ENCODE measurements around the gene PMVK.

PMVK gene

DNA sequence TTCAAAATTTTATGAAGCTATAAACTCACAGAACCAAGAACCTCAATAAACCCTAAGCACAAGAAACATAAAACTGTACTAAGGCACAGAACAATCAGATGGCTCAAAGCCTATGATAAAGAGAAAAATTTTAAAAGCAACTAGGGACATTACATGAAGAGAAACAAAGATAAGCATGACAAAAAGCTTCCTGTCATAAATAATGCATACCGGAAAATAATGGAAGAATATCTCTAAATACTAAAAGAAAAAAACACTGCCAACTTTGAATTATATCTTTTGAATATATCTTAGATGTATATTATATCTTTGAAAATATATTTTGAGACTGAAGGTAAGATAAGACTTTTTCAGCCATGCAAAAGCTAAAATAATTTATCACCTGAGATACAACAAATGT, 45.1 kb downstream of the PMVK start:
- H3K27ac ChIP-seq, result no peak overlapping the region
- POLR2A ChIA-PET (ENCODE audit: low non-redundant PET), result no interaction called here
- CTCF ChIA-PET, result interaction anchor here (0.6 kb wide), 1 partner anchor 411 kb away, joined by 6 read pairs; no protein-coding TSS in a partner anchor
- no peak for TF ChIP-seq CTCF (conservative IDR thresholded peaks at IDR 0.05; ENCODE audit: low read depth)
- no peak for DNase-seq (ENCODE audit: low spot score)

GRCh38 chr1:154888757-154889156, 47.8 kb downstream of the PMVK start:
- CTCF ChIA-PET, result no interaction called here
- no peak for DNase-seq (ENCODE audit: low spot score)
- POLR2A ChIA-PET (ENCODE audit: low non-redundant PET), result no interaction called here
- no peak overlapping the region for H3K27ac ChIP-seq
- TF ChIP-seq CTCF (conservative IDR thresholded peaks at IDR 0.05; ENCODE audit: low read depth), result no peak

DNA sequence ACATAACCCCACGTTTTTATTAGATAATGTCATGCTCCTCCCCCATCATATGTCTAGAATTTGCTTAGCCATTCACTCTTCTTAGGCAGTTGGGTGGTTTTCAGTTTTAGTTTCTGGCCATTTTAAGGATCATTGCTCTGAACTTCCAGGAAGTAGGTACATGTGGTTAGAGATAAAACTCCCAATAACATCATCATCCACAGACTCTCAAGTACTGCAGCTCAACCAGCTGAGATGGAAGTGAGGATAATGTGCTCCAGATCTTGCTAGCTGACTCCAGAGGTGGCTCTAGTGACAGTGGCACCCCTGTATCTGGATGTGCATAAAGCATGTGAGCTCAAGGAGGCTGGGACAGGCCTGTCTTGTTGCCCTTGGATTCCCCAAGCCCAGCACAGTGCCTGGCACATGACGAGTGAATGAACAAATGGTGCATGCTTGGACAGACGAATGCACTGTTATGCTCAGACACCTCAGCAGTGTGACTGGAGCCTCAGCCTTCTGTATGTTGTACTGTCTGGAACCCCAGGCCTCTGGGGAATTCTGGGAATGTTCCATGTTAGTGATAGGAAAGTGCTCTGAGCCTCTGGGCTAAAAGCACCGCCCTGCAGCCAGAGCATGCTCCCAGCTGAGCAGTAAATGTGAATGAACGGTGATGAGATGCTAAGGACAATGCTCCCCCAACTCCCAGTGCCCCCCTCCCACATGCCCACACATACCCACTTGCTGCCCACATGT, 50.1 kb downstream of the PMVK start:
- TF ChIP-seq CTCF (conservative IDR thresholded peaks at IDR 0.05; ENCODE audit: low read depth), result no peak
- DNase-seq (ENCODE audit: low spot score), result no peak
- ChIA-PET POLR2A (ENCODE audit: low non-redundant PET) (no interaction called here), CTCF (no interaction called here)
- H3K27ac ChIP-seq, result no peak overlapping the region

- ChIA-PET CTCF (interaction anchor here (0.6 kb wide), 2 partner anchors 141 to 166 kb away, joined by 3 to 4 read pairs; no protein-coding TSS in a partner anchor), POLR2A (ENCODE audit: low non-redundant PET) (interaction anchor here (0.6 kb wide), 1 partner anchor 24 kb away, joined by 3 read pairs; no protein-coding TSS in a partner anchor)
- no peak for DNase-seq (ENCODE audit: low spot score)
- TF ChIP-seq CTCF (conservative IDR thresholded peaks at IDR 0.05; ENCODE audit: low read depth), result no peak
- H3K27ac ChIP-seq, result no peak overlapping the region
Observed at GRCh38 chr1:154884869-154885701, 51.4 kb downstream of the PMVK start.

- no peak for TF ChIP-seq CTCF (conservative IDR thresholded peaks at IDR 0.05; ENCODE audit: low read depth)
- ChIA-PET CTCF (interaction anchor here (0.6 kb wide), 1 partner anchor 167 kb away, joined by 4 read pairs; no protein-coding TSS in a partner anchor), POLR2A (ENCODE audit: low non-redundant PET) (no interaction called here)
- H3K27ac ChIP-seq, result no peak overlapping the region
- no peak for DNase-seq (ENCODE audit: low spot score)
Observed at GRCh38 chr1:154883919-154884868, 52.3 kb downstream of the PMVK start.
